H1 (cell line): ENCODE measurements around the gene SLC38A10. TPM values are rescaled to one million over a fixed set of nuclear protein-coding genes. Genes with fewer than 3 reads are reported as not detected.

Experiments used
- CTCF ChIA-PET: fragments of 300-600 bp; sonication (Branson Sonifier 250); formaldehyde crosslinking; loops from one replicate; lab custom pipeline; 2021; ENCODE audit not compliant: partially characterized antibody; lab: Charles Lee
- POLR2A ChIA-PET: fragments of 300-600 bp; sonication (Branson Sonifier 250); formaldehyde crosslinking; loops from one replicate; lab custom pipeline; 2021; ENCODE audit warnings: inconsistent platforms; ENCODE audit not compliant: partially characterized antibody; lab: Charles Lee
- DNase-seq, 2 experiments: peaks; one replicate each; pipeline versions ENCODE4 v3.0.0 to v3.0.0-alpha.2; 2010 to 2022; ENCODE audit warnings: low spot score in 2 of 2, low read depth in 1 of 2, mixed read lengths in 1 of 2
- FAIRE-seq: peaks from 2 replicates; lab custom pipeline; 2011; peaks lifted over from hg19 to GRCh38; lab: Jason Lieb, UNC
- H2AFZ ChIP-seq: 2 replicates; pipeline ENCODE4 v1.8.1; 2012; ENCODE audit warnings: low read length, inconsistent platforms
- H2AK5ac ChIP-seq: 2 replicates; pipeline ENCODE4 v1.6.1; 2013; ENCODE audit warnings: low read depth, low read length
- H2BK120ac ChIP-seq: replicated peaks from 2 replicates; pipeline ENCODE3; 2013; ENCODE audit warnings: low read depth, low read length, inconsistent platforms
- H2BK12ac ChIP-seq: 2 replicates; pipeline ENCODE4 v1.6.1; 2013; ENCODE audit warnings: low read depth, low read length
- H2BK15ac ChIP-seq: 2 replicates; pipeline ENCODE4 v1.6.1; 2013; ENCODE audit warnings: low read length
- H2BK20ac ChIP-seq: 2 replicates; pipeline ENCODE4 v1.6.1; 2013; ENCODE audit warnings: low read length
- H2BK5ac ChIP-seq: 2 replicates; pipeline ENCODE4 v1.6.1; 2013; ENCODE audit warnings: low read depth, low read length
- H3K14ac ChIP-seq: 2 replicates; pipeline ENCODE4 v1.6.1; 2013; ENCODE audit warnings: inconsistent platforms; ENCODE audit not compliant: insufficient read length
- H3K18ac ChIP-seq: 2 replicates; pipeline ENCODE4 v1.6.1; 2013; ENCODE audit warnings: low read length; ENCODE audit errors: extremely low read depth
- H3K23ac ChIP-seq: 2 replicates; pipeline ENCODE4 v1.6.1; 2013; ENCODE audit warnings: inconsistent platforms; ENCODE audit not compliant: insufficient read length
- H3K23me2 ChIP-seq: 2 replicates; pipeline ENCODE4 v1.6.1; 2013; ENCODE audit warnings: low read depth, low read length
- H3K27ac ChIP-seq: 2 replicates; pipeline ENCODE4 v1.6.1; 2011; ENCODE audit warnings: low read depth, low read length, inconsistent platforms
- H3K27me3 ChIP-seq, 4 experiments: replicated peaks in 1 of 4; 1 replicate in 1 of 4; 2 replicates in 3 of 4; pipeline versions ENCODE4 v1.6.1 to v1.8.1; 2011 to 2013; ENCODE audit warnings: low read length in 3 of 4, mild to moderate bottlenecking in 3 of 4, inconsistent platforms in 2 of 4, mixed read lengths in 2 of 4, moderate library complexity in 1 of 4; ENCODE audit not compliant: control insufficient read depth in 3 of 4, insufficient read depth in 3 of 4; ENCODE audit errors: extremely low read depth in 1 of 4
- H3K36me3 ChIP-seq, 4 experiments: 2 replicates each; pipeline versions ENCODE4 v1.6.1 to v1.8.1; 2011 to 2013; ENCODE audit warnings: mild to moderate bottlenecking in 4 of 4, low read length in 3 of 4, moderate library complexity in 2 of 4, control low read depth in 1 of 4, inconsistent platforms in 1 of 4; ENCODE audit not compliant: insufficient read depth in 4 of 4, control insufficient read depth in 2 of 4
- H3K4ac ChIP-seq: replicated peaks from 2 replicates; pipeline ENCODE3; 2013; ENCODE audit warnings: low read length, low read depth, mixed read lengths, inconsistent platforms; ENCODE audit not compliant: insufficient read length
- H3K4me1 ChIP-seq, 4 experiments: replicated peaks in 1 of 4; 1 replicate in 1 of 4; 2 replicates in 3 of 4; pipeline versions ENCODE4 v1.6.1 to v1.8.1; 2011 to 2013; ENCODE audit warnings: low read length in 3 of 4, inconsistent platforms in 2 of 4, mixed read lengths in 1 of 4; ENCODE audit not compliant: insufficient read depth in 4 of 4, control insufficient read depth in 3 of 4
- H3K4me2 ChIP-seq, 2 experiments: 2 replicates each; pipeline versions ENCODE4 v1.6.1 to v1.8.1; 2011 to 2013; ENCODE audit warnings: low read depth in 2 of 2, low read length in 2 of 2, control low read depth in 1 of 2, inconsistent platforms in 1 of 2, mild to moderate bottlenecking in 1 of 2; ENCODE audit not compliant: insufficient read depth in 1 of 2
- H3K4me3 ChIP-seq, 4 experiments: fragments of 200-600, 300-600 bp in 1 of 4; sonication (generic), shearing (Covaris generic), sonication (Bioruptor Twin) in 1 of 4; 2 replicates each; pipeline versions ENCODE4 v1.5.1 to v1.8.1; 2011 to 2016; ENCODE audit warnings: low read length in 4 of 4, low read depth in 3 of 4, control low read depth in 2 of 4, inconsistent platforms in 2 of 4, mild to moderate bottlenecking in 2 of 4, mixed read lengths in 1 of 4, moderate library complexity in 1 of 4; ENCODE audit not compliant: insufficient read depth in 2 of 4; ENCODE audit errors: extremely low read depth in 1 of 4
- H3K56ac ChIP-seq: replicated peaks from 2 replicates; pipeline ENCODE3; 2013; ENCODE audit warnings: low read depth, mild to moderate bottlenecking, mixed read lengths, low read length, inconsistent platforms; ENCODE audit not compliant: insufficient read length
- H3K79me1 ChIP-seq: 2 replicates; pipeline ENCODE4 v1.6.1; 2013; ENCODE audit warnings: low read depth, low read length, control low read depth
- H3K79me2 ChIP-seq, 2 experiments: 2 replicates each; pipeline versions ENCODE4 v1.6.1 to v1.8.1; 2012 to 2013; ENCODE audit warnings: low read length in 2 of 2, mild to moderate bottlenecking in 2 of 2, inconsistent platforms in 1 of 2; ENCODE audit not compliant: insufficient read depth in 2 of 2, control insufficient read depth in 1 of 2
- H3K9ac ChIP-seq, 4 experiments: replicated peaks in 1 of 4; 1 replicate in 1 of 4; 2 replicates in 3 of 4; pipeline versions ENCODE4 v1.6.1 to v1.8.1; 2011 to 2013; ENCODE audit warnings: low read depth in 3 of 4, low read length in 3 of 4, control low read depth in 2 of 4, mild to moderate bottlenecking in 2 of 4, moderate library complexity in 2 of 4, inconsistent platforms in 1 of 4; ENCODE audit errors: extremely low read depth in 1 of 4
- H3K9me3 ChIP-seq, 2 experiments: 2 replicates each; pipeline versions ENCODE4 v1.6.1 to v1.8.1; 2012 to 2013; ENCODE audit warnings: mild to moderate bottlenecking in 2 of 2, moderate library complexity in 2 of 2, control low read depth in 1 of 2, inconsistent platforms in 1 of 2, low read depth in 1 of 2, low read length in 1 of 2, mixed read lengths in 1 of 2; ENCODE audit not compliant: insufficient read depth in 2 of 2
- H4K20me1 ChIP-seq, 2 experiments: replicated peaks in 1 of 2; 2 replicates each; pipeline versions ENCODE3 to v1.8.1; 2011 to 2013; ENCODE audit warnings: inconsistent platforms in 2 of 2, low read length in 2 of 2, mild to moderate bottlenecking in 1 of 2; ENCODE audit not compliant: insufficient read depth in 2 of 2, control insufficient read depth in 1 of 2
- H4K5ac ChIP-seq: 2 replicates; pipeline ENCODE4 v1.6.1; 2013; ENCODE audit warnings: low read length, low read depth, mixed read lengths, inconsistent platforms; ENCODE audit not compliant: insufficient read length
- H4K8ac ChIP-seq: 2 replicates; pipeline ENCODE4 v1.8.0; 2013; ENCODE audit warnings: mild to moderate bottlenecking, moderate library complexity, low read length, inconsistent platforms; ENCODE audit not compliant: insufficient read depth; ENCODE audit errors: extremely low read depth
- H4K91ac ChIP-seq: replicated peaks from 2 replicates; pipeline ENCODE3; 2013; ENCODE audit warnings: low read length, mixed read lengths, inconsistent platforms; ENCODE audit not compliant: insufficient read length
- BCL11A ChIP-seq, 2 experiments: IDR thresholded peaks; one replicate each; pipeline ENCODE4 v1.6.1; 2011; ENCODE audit warnings: low read depth in 2 of 2, low read length in 2 of 2, mild to moderate bottlenecking in 2 of 2
- CTCF ChIP-seq, 3 experiments: IDR thresholded peaks; 1 replicate in 2 of 3; 2 replicates in 1 of 3; pipeline versions ENCODE4 v1.5.1 to v1.6.1; 2011; ENCODE audit warnings: low read length in 3 of 3, mild to moderate bottlenecking in 3 of 3, inconsistent platforms in 2 of 3, low read depth in 1 of 3, moderate library complexity in 1 of 3; ENCODE audit not compliant: insufficient read depth in 1 of 3; ENCODE audit errors: control extremely low read depth in 1 of 3
- HDAC2 ChIP-seq, 2 experiments: fragments of 300-600 bp in 1 of 2; sonication (generic) in 1 of 2; IDR thresholded peaks; 2 replicates each; pipeline ENCODE4 v1.6.1; 2011 to 2012; ENCODE audit warnings: low read depth in 2 of 2, low read length in 2 of 2, mild to moderate bottlenecking in 2 of 2, moderate library complexity in 2 of 2, borderline replicate concordance in 1 of 2, inconsistent platforms in 1 of 2
- JUN ChIP-seq: IDR thresholded peaks from 2 replicates; pipeline ENCODE4 v1.6.1; 2011; ENCODE audit warnings: low read depth, mild to moderate bottlenecking, improper control_type of control experiment, low read length
- KDM1A ChIP-seq: fragments of 200-600, 300-600 bp; sonication (generic); IDR thresholded peaks from 2 replicates; pipeline ENCODE4 v1.7.1; 2016; ENCODE audit warnings: mild to moderate bottlenecking, low read length, borderline replicate concordance
- RAD21 ChIP-seq, 2 experiments: IDR thresholded peaks in 1 of 2; conservative IDR thresholded peaks in 1 of 2; 2 replicates each; pipeline ENCODE4 v1.6.1; 2011; ENCODE audit warnings: low read depth in 2 of 2, low read length in 2 of 2, improper control_type of control experiment in 1 of 2, inconsistent platforms in 1 of 2, mild to moderate bottlenecking in 1 of 2, moderate library complexity in 1 of 2
- TCF12 ChIP-seq: IDR thresholded peaks from 2 replicates; pipeline ENCODE4 v1.6.1; 2011; ENCODE audit warnings: low read depth, mild to moderate bottlenecking, low read length
- WGBS, 2 experiments: shearing (Covaris generic) in 1 of 2; methylation state at CpG; one replicate each; pipeline versions ENCODE4 v1.1.6 to v1.1.7; 2013 to 2015; ENCODE audit warnings: low lambda C conversion rate in 2 of 2, mixed read lengths in 2 of 2, inconsistent platforms in 1 of 2, low coverage in 1 of 2, missing lambda C conversion rate in 1 of 2; ENCODE audit not compliant: insufficient replicate concordance in 2 of 2, insufficient coverage in 1 of 2, insufficient read length in 1 of 2; ENCODE audit errors: extremely low coverage in 1 of 2, missing lambda C conversion rate in 1 of 2; 5-methylcytosine and 5-hydroxymethylcytosine counted together
- polyA plus RNA-seq, 7 experiments: library from polyadenylated mRNA; depleted of rRNA in 3 of 7; stranded (reverse) in 5 of 7; unstranded in 2 of 7; fragments of >200 nt in 5 of 7; fragments of 200-250 nt in 2 of 7; gene quantifications; 1 replicate in 5 of 7; 2 replicates in 1 of 7; 4 replicates in 1 of 7; pipeline versions ENCODE4 v1.2.1 to v1.2.3, GENCODE V29; 2011 to 2013; ENCODE audit warnings: missing spikeins in 2 of 7, mixed read lengths in 2 of 7
- total RNA-seq: library from RNA; stranded (reverse); fragmentation: NEBNext Ultra II Directional; extraction: Animal tissue kit (Norgen Biotek cat#: 25700); gene quantifications from 2 replicates; pipeline ENCODE4 v1.2.1, GENCODE V29; 2021

SLC38A10 gene
- total and polyA plus RNA-seq, 2 of the 8 experiments (the other 6 are each of a cell fraction or from before 2014, with no cell fraction given) = 26.4 to 41.0 TPM

GRCh38 chr17:81295676-81296381, 722 bp upstream of the SLC38A10 start:
- no peak overlapping the region; the same call in 1 of the 2 replicates for H3K27ac ChIP-seq
- H3K9ac ChIP-seq = peak overlapping the region in 2 of 4 experiments; percentile 26 to 48; a peak in 1 of 7 replicates
- ChIA-PET POLR2A (interaction anchor here (1.0 to 1.7 kb wide), 4 partner anchors 12 to 215 kb away, joined by 3 to 4 read pairs (median 3); no protein-coding TSS in a partner anchor), CTCF (interaction anchor here (0.6 to 2.6 kb wide), 29 partner anchors 10 to 256 kb away, joined by 3 to 24 read pairs (median 3); partner anchors contain the start of gene FAAP100)
- no peak overlapping the region for H2BK15ac ChIP-seq
- peaks cover 12% of the 10 kb centered on the region for H3K23me2 ChIP-seq
- no peak overlapping the region for H4K5ac ChIP-seq
- no peaks in the 10 kb centered on the region for H3K27me3 ChIP-seq
- H3K23ac ChIP-seq = no peak overlapping the region
- peaks cover 4% of the 10 kb centered on the region for H3K79me1 ChIP-seq
- no peak overlapping the region for H2BK12ac ChIP-seq
- H2AK5ac ChIP-seq = peak overlapping the region; percentile 11; the same call in 1 of the 2 replicates
- H2AFZ ChIP-seq = peak overlapping the region; percentile 43; the same call in 1 of the 2 replicates
- peak overlapping the region; percentile 2 for H4K91ac ChIP-seq
- peak overlapping the region; percentile 65 to 89 (median 74) for H3K4me3 ChIP-seq
- peak overlapping the region; percentile 32 for H3K18ac ChIP-seq
- no peak overlapping the region for H2BK120ac ChIP-seq
- TF ChIP-seq JUN (no peak), KDM1A (peak; percentile 88), RAD21 (IDR thresholded peaks at IDR 0.05 in 1 of 2, conservative IDR thresholded peaks at IDR 0.05 in 1 of 2; ENCODE audit: low read depth in 2 of 2, low read length in 2 of 2) (peak; percentile 20 to 39; a peak in 3 of 4 replicates), CTCF (IDR thresholded peaks at IDR 0.05; ENCODE audit: control extremely low read depth in 1 of 3, insufficient read depth in 1 of 3, low read depth in 1 of 3, low read length in 3 of 3) (peak; percentile 39 to 61 (median 51)), HDAC2 (IDR thresholded peaks at IDR 0.05; ENCODE audit: borderline replicate concordance in 1 of 2, low read depth in 2 of 2, low read length in 2 of 2) (0 out of 4 replicates have a peak, but pooled peaks of 1 of the 2 experiments have one; percentile 85), BCL11A (IDR thresholded peaks at IDR 0.05; ENCODE audit: low read depth in 2 of 2, low read length in 2 of 2) (no peak), TCF12 (0 out of 2 replicates have a peak, but pooled peaks have one; percentile 46)
- H3K4ac ChIP-seq = no peak overlapping the region
- H3K4me1 ChIP-seq = peaks cover 3 to 6% (median 4%) of the 10 kb centered on the region in 4 experiments; a peak in 5 of 7 replicates
- H3K79me2 ChIP-seq = peaks cover 0 to 12% of the 10 kb centered on the region in 2 experiments; a peak in 1 of 4 replicates
- H4K20me1 ChIP-seq = peaks cover 0 to 15% of the 10 kb centered on the region in 2 experiments
- no peaks in the 10 kb centered on the region for H3K36me3 ChIP-seq
- H3K4me2 ChIP-seq = peak overlapping the region; percentile 85 to 94
- no peak for FAIRE-seq
- no peak overlapping the region; the same call in 1 of the 2 replicates for H4K8ac ChIP-seq
- H3K14ac ChIP-seq = no peak overlapping the region
- H3K9me3 ChIP-seq = no peaks in the 10 kb centered on the region
- WGBS, 2 experiments = 42% methylated on average over 19 of the region's 22 CpGs; no CpG with 5 or more reads in 1 of the 2 experiments
- peak in 1 of 2 experiments; percentile 23 for DNase-seq
- no peak overlapping the region for H2BK20ac ChIP-seq
- no peak overlapping the region for H2BK5ac ChIP-seq
- no peak overlapping the region for H3K56ac ChIP-seq
